Hematopoietic multipotent progenitor cell treated with erythropoietin and hydrocortisone succinate and interleukin-3 and kit ligand, for 8 days (in vitro differentiated cells): Measurements from ENCODE around the gene FNDC1.
"Not testable (repeated sequence)": the region's sequence is repeated elsewhere in the genome, so short reads cannot be mapped to it uniquely, and the experiment has no call there.

Experiments
- DNase-seq: peaks from one replicate; pipeline ENCODE4 v3.0.0-alpha.2; 2015

FNDC1 gene

GRCh38 chr6:159169193-159169555, at the start of gene FNDC1:
Gene FNDC1 (plus strand): TSS chr6:159169400. CDS start chr6:159169597, 197 bp downstream.
- DNase-seq: peak; percentile 39

- no peak for DNase-seq
Observed at GRCh38 chr6:159119791-159120190, 49.4 kb upstream of the FNDC1 start.

- DNase-seq: no peak
Observed at GRCh38 chr6:159121486-159121885, 47.7 kb upstream of the FNDC1 start.

- no peak for DNase-seq
Observed at GRCh38 chr6:159122453-159122852, 46.7 kb upstream of the FNDC1 start.

- DNase-seq: not testable (repeated sequence)
Observed at GRCh38 chr6:159123831-159124230, 45.4 kb upstream of the FNDC1 start.

DNA sequence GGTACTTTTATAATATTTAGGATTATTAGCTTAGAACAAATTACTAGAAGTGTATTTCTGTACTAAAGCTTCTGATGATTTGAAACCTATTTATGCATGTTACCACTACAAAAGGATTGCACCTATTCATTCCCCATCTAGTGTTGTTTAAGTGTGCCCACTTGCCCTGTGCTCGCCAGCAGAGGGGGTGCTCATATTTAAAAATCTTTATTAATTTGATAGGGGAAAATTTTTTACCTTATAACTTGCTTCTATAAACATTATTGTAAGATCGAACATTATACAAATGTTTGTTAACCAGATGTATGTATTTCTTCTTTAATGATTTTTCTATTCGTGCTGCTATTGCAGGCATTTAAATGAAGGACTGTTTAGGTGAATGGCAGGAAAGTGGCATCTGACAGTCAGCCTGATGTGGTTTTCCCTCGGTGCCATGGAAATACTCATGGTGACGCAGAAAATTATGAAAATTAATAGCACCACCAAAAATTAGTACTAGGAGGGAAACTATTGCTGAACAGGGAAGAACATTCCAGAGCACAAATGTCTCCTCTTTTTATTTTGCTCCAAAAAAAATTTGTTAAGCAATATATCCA, 44.1 kb upstream of the FNDC1 start:
- DNase-seq: no peak

DNA sequence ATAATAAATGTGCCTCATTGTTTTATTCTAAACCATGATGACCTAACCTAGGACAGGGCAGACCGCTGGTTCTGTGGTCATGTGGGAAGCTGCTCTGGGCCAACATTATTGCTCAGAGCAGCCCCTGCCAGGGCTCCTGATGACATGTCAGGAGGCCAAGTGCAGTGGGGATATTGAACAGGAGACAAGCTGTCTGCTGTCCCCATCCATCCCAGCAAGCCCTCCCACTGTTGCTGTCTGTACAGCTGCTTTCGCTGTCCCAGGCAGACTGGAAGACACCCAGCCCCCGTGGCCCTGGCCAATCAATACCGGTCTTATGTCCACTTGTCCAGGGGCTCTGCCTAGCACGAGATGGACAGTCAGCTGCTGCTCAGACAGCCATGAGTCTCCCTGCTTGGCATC, 43.2 kb upstream of the FNDC1 start:
- DNase-seq: no peak

DNA sequence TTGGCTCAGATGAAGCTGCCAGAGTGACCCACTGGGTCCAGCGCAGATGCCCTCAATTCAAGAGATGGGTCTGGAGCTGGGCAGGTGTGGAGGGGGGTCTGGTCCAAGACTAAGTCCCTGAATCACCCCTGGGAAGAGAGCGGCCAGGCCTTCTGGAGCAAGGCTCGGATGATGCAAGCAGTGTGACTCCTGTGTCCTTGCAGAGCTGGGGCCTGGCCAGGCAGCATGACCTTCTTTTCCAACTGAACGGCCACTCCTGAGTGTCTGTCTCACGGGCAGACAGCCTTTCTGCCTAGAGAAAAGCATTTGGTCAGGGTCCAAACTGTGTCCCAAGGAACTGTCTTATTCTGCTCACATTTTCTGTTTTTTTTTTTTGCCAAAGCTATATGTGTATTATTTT, 42.6 kb upstream of the FNDC1 start:
- no peak for DNase-seq

GRCh38 chr6:159127701-159128100, 41.5 kb upstream of the FNDC1 start:
- DNase-seq: no peak

GRCh38 chr6:159128978-159129377, 40.2 kb upstream of the FNDC1 start:
- DNase-seq: no peak

GRCh38 chr6:159130846-159131245, 38.4 kb upstream of the FNDC1 start:
- no peak for DNase-seq

DNA sequence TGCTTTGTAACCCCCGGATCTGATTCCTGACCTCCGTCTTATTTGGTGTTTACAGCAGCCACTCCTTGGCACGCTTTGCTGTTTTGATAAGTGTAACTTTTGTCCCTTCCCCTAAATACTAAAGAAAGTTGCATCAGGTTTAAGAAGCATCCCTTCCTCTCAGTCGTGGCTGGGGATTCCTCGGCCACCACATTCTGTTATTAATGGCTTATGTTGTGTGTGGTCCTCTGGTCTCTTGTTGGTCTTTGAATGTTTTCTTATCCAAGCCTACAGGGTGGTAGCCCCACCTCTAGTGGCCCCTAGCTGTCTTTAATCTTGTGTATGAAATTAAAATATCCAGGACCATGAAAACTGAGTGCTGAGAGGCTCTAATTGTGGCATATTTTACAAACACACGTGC, 37.5 kb upstream of the FNDC1 start:
- DNase-seq: no peak

GRCh38 chr6:159132664-159133063, 36.5 kb upstream of the FNDC1 start:
- DNase-seq: no peak

DNA sequence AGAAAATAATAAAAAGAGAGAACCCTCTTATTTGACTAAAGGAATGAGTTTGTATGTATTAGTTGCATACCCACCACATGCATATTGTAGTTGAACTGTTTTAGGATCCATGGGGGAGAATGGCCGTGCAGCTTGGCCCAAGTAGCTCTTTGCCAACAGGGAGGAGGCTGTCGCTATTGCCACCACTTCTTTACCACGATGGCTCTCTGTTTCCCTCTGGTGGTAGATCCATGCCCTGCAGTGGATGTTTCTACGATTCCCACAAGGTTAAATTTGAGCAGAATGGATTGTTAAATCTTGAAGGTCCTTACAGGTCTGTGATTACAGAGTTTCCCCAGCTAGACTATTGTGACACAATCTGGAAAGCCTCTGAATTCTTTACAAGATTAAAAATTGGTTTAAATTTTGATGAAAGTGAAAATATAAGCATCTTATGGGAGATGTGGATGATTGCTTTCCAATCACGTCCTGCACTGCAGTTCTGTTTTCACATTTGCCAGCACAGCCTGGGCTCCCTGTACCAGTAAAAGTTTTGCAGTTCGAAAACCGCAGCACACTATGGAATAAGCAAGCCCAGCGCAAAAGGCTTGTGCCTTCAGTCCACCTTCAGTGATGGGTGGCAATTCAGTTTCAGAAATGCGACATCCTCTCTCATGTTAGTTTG, 34.4 kb upstream of the FNDC1 start:
- peak; percentile 77 for DNase-seq

DNA sequence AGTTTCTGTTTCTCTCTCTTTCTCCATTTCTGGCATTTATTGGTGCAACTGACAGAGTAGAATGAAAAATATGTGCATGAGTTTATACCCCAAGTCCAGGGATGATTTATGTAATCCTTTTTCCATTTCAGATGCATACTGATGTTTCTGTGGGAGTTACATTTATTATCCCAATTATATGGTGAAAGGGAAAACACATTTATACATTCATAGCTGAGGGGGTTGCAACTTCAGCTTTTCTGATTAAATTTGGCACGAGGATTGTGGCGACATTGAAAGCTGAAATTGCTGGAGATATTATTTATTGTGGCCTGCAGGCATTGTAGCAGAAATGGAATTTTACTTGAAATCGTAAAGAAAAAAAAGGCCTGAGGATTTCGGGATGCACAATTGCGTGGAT, 31.5 kb upstream of the FNDC1 start:
- no peak for DNase-seq

DNA sequence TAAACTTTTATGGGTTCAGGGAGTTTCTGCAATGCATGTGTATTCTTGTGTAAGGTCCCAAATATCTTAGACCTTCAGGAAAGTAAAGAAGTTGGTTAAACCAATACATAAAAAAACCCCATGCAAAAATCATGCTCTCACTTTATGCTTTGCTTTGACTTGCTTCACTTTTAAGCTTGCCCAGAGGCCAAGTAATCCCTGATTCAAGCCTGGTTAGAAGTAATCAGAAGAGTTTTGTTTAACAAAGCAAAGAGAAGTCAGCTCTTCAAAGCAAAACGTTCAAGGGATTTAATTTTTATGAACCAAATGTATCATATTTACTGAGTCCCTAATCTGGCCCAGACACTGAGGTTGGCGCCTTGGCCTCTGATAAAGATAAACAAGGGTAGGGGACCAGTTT, 26.7 kb upstream of the FNDC1 start:
- DNase-seq: no peak

DNA sequence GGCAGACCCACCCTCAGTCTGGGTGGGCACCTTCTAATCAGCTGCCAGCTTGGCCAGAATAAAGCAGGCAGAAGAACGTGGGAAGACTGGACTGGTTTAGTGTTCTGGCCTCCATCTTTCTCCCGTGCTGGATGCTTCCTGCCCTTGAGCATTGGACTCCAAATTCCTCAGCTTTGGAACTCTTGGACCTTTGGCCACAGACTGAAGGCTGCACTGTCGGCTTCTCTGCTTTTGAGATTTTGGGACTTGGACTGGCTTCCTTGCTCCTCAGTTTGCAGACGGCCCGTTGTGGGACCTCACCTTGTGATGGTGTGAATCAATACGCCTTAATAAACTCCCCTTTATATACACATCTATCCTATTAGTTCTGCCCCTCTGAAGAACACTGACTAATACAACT, 20.6 kb upstream of the FNDC1 start:
- DNase-seq: no peak

DNA sequence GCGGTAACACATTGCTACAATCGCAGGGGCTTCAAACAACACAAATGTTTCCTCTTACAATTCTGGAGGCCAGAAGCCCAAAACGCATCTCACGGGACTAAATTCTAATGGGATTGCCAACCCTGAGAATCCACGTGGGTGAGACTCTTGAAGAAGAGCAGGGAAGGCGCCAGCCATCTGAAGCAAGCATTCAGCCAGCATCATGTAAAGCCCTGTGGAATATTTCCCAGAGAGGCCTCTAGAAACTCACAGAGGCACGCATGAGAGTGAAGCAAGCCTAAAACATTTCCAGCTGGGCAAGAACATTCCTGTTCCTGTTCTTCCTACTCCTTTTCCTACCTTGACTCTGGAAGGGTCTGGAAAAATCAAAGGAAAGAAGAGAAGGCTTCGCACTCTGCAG, 19.6 kb upstream of the FNDC1 start:
- no peak for DNase-seq

DNA sequence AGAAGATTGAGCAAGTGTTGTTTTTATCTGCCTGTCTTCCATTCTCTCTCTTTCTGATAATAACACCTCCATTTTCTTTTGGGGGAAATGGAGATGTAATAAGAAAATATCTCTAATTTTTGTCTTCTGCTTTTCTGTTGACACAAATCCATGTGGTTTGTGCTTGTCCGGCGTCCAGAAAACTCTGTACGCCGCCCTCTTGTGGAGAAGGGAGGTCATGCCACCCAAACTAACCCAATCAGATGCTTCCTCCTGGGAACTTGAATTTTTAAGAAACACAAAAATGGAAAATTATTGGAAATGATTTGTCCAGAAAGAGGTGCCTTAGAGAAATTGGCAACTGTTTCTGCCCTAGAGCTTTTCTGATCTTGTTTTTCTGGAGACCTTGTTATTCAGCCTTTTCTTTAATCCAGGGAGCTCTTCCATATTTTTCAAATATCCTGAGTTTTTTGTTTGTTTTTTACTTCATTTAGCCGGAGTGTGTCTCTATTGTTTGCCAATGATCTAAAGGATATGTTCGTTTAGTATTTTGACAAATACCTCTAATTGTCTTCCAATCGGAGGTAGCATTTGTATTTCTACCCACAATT, 17.8 kb upstream of the FNDC1 start:
- DNase-seq: peak; percentile 59

GRCh38 chr6:159152041-159152440, 17.2 kb upstream of the FNDC1 start:
- no peak for DNase-seq

GRCh38 chr6:159152782-159153181, 16.4 kb upstream of the FNDC1 start:
- no peak for DNase-seq

GRCh38 chr6:159155679-159156078, 13.5 kb upstream of the FNDC1 start:
- DNase-seq: no peak

DNA sequence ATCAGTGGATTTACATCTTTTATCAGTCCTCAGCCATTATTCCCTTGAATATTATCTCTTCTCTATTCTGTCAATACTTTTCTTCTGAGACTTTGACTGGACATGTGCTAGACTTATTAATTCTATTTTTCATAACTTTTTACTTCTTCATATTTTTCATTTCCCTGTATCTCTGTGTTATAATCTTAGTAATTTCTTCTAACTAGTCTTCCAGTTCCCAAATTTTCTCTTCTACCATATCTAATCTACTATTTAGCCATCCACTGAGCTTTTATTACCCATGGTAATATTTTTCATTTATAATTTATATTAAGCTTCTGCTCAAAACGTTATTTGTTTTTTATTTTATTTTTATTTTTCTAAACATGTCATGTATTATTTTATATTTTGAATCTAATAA, 13.1 kb upstream of the FNDC1 start:
- DNase-seq: no peak

DNA sequence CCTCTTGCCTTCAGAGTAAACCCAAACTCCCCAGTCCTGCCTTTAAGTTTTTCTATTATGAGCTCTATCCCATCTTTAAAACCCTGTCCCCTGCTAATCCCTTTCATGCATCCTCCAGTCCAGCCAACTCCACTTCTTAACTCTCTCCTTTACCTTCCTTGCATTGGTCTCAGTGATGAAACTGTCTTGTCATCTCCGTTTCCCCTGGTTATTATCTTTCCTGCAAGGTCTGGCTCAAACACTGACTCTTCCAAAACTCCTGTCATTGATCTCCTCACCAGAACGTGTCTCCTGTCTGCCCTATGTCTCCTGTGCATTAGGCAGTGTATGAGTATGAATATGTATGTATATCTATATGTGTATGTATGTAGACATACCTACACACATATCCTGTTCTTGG, 11.8 kb upstream of the FNDC1 start:
- DNase-seq: no peak

- no peak for DNase-seq
Observed at GRCh38 chr6:159161839-159162238, 7.4 kb upstream of the FNDC1 start.
